Smooth muscle cell (in vitro differentiated cells): ENCODE results near the gene PHC1. TPM values are rescaled to one million over a fixed set of nuclear protein-coding genes. Genes with fewer than 3 reads are reported as not detected.

Experiments
- DNase-seq: peaks from one replicate; lab custom pipeline; 2025; ENCODE audit not compliant: unreplicated experiment; lab: John Stamatoyannopoulos, UW
- H2AFZ ChIP-seq: fragments of 200-600 bp; sonication (generic); 2 replicates; pipeline ENCODE4 v1.6.0; 2016; ENCODE audit warnings: antibody characterized with exemption, low read depth, mild to moderate bottlenecking
- H3F3A ChIP-seq: fragments of 200-600 bp; sonication (generic); 2 replicates; pipeline ENCODE4 v1.6.0; 2017; ENCODE audit warnings: antibody characterized with exemption, low read depth
- H3K27ac ChIP-seq: fragments of 200-600 bp; sonication (generic); 2 replicates; pipeline ENCODE4 v1.5.1; 2016; ENCODE audit warnings: low read depth, mild to moderate bottlenecking
- H3K27me3 ChIP-seq: fragments of 200-600 bp; sonication (generic); 2 replicates; pipeline ENCODE4 v1.6.1; 2016; ENCODE audit warnings: low read depth, mild to moderate bottlenecking
- H3K36me3 ChIP-seq: fragments of 200-600 bp; sonication (generic); 2 replicates; pipeline ENCODE4 v1.5.1; 2016; ENCODE audit warnings: low read depth
- H3K4me1 ChIP-seq: fragments of 200-600 bp; sonication (generic); 2 replicates; pipeline ENCODE4 v1.5.1; 2016; ENCODE audit warnings: low read depth
- H3K4me2 ChIP-seq: fragments of 200-600 bp; sonication (generic); 2 replicates; pipeline ENCODE4 v1.6.0; 2016; ENCODE audit warnings: mild to moderate bottlenecking
- H3K4me3 ChIP-seq: fragments of 200-600 bp; sonication (generic); 2 replicates; pipeline ENCODE4 v1.5.1; 2016; ENCODE audit warnings: mild to moderate bottlenecking
- H3K79me2 ChIP-seq: fragments of 200-600 bp; sonication (generic); 2 replicates; pipeline ENCODE4 v1.6.0; 2016; ENCODE audit warnings: low read depth, mild to moderate bottlenecking
- H3K9ac ChIP-seq: fragments of 200-600 bp; sonication (generic); 2 replicates; pipeline ENCODE4 v1.6.0; 2016; ENCODE audit warnings: low read depth
- H3K9me3 ChIP-seq: fragments of 200-600 bp; sonication (generic); replicated peaks from 2 replicates; pipeline ENCODE4 v1.5.1; 2016; ENCODE audit warnings: low read depth
- H4K20me1 ChIP-seq: fragments of 200-600 bp; sonication (generic); 2 replicates; pipeline ENCODE4 v1.6.0; 2016; ENCODE audit warnings: low read depth
- WGBS: methylation state at CpG from one replicate; pipeline ENCODE4 v1.1.7; 2016; ENCODE audit warnings: low lambda C conversion rate; 5-methylcytosine and 5-hydroxymethylcytosine counted together
- polyA plus RNA-seq: library from polyadenylated mRNA; unstranded; fragments of >200 nt; fragmentation: Nextera tagmentation; extraction: Ambion mirVana; gene quantifications from 2 replicates; pipeline ENCODE4 v1.2.1, GENCODE V29; 2016
- total RNA-seq: library from RNA; depleted of rRNA; stranded (reverse); fragments of >200 nt; gene quantifications from 2 replicates; pipeline ENCODE4 v1.2.3, GENCODE V29; 2014
- TF ChIP-seq, protein P1 (sequence below): fragments of 200-600 bp; sonication (generic); IDR thresholded peaks from 2 replicates; pipeline ENCODE4 v1.5.1; 2017; ENCODE audit warnings: borderline replicate concordance, mild to moderate bottlenecking, antibody characterized with exemption; ENCODE audit not compliant: insufficient read depth, poor library complexity, severe bottlenecking

The PHC1 gene
- total and polyA plus RNA-seq, 2 experiments from 2014 or later = 23.1 to 67.6 TPM

DNA sequence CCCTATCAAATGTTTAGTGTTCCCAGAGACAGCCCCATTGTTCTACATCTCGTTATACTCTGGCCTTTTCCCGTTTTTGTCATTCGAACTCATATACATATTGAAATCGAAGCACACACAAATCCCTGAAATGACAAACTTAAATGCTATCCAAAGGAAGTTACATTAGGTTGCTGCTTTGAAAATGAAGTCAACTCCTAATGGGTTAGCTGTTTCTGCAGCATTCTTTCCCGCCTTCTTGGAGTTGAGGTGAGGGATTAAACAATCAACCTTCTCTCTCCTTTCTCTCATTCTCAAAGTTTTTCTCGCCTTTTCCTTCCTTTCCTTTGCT is 642 bp upstream of the PHC1 start:
- Histone ChIP-seq H3F3A (peaks cover 4% of the 10 kb centered on the region), H3K4me2 (peak overlapping the region; percentile 86), H3K27ac (peak overlapping the region; percentile 92), H3K36me3 (peaks cover 3% of the 10 kb centered on the region), H3K9me3 (no peaks in the 10 kb centered on the region), H3K9ac (peak overlapping the region; percentile 88), H4K20me1 (no peaks in the 10 kb centered on the region), H3K79me2 (peaks cover 25% of the 10 kb centered on the region), H2AFZ (peak overlapping the region; percentile 77), H3K4me3 (peak overlapping the region; percentile 93), H3K27me3 (no peaks in the 10 kb centered on the region), H3K4me1 (peaks cover 29% of the 10 kb centered on the region)
- DNase-seq = no peak
- WGBS = 3% methylated on average over 6 of the region's 6 CpGs
- TF ChIP-seq, protein P1, sequence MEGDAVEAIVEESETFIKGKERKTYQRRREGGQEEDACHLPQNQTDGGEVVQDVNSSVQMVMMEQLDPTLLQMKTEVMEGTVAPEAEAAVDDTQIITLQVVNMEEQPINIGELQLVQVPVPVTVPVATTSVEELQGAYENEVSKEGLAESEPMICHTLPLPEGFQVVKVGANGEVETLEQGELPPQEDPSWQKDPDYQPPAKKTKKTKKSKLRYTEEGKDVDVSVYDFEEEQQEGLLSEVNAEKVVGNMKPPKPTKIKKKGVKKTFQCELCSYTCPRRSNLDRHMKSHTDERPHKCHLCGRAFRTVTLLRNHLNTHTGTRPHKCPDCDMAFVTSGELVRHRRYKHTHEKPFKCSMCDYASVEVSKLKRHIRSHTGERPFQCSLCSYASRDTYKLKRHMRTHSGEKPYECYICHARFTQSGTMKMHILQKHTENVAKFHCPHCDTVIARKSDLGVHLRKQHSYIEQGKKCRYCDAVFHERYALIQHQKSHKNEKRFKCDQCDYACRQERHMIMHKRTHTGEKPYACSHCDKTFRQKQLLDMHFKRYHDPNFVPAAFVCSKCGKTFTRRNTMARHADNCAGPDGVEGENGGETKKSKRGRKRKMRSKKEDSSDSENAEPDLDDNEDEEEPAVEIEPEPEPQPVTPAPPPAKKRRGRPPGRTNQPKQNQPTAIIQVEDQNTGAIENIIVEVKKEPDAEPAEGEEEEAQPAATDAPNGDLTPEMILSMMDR = no peak

DNA sequence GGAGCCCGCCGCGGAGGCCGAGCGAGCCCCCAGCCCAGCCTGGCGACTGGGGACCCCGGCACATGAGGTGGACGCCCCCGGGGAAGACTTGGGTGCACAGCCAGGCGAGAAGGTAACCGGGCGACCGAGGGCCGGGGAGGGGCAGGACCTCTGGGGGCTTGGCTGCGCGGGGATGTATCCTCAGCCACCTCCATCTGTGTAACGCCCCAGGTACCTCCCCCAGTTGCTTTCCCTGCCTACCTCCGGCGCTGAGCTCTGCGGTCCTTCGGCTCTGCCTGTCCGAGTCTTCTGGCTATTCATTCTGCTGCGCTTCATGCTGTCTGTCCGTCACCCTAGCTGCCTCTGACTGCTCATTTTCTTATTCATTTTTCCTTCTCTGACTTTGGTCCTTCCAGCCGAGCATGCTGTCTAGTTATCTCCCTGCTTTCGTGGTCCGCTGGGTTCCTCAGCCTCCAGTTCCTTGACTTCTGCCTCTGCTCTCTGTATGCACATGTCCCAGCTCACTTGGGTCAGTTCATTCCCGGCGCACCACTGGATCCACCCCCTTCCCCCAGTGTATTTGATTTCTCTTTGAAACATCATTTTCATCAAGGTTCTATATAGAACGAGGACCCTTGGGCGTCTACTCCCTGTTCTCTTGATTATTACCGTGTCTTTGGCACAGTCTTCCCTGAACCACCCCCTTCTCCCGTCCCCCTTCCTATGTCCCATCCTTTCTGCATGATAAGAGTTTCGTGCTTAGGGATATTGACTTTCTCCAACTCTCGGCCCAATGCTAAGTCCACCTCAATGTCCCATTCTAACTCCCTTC is 612 bp downstream of the PHC1 start:
- H3K36me3 ChIP-seq = peaks cover 3% of the 10 kb centered on the region
- peak overlapping the region; percentile 92 for H3K4me2 ChIP-seq
- peak; percentile 32 for DNase-seq
- H3F3A ChIP-seq = peaks cover 4% of the 10 kb centered on the region
- no peaks in the 10 kb centered on the region for H4K20me1 ChIP-seq
- H3K4me1 ChIP-seq = peaks cover 29% of the 10 kb centered on the region
- H3K9ac ChIP-seq = peak overlapping the region; percentile 53
- no peaks in the 10 kb centered on the region for H3K27me3 ChIP-seq
- H3K27ac ChIP-seq = no peak overlapping the region
- peaks cover 25% of the 10 kb centered on the region for H3K79me2 ChIP-seq
- peak overlapping the region; percentile 93 for H3K4me3 ChIP-seq
- TF ChIP-seq, protein P1 = no peak
- WGBS = 1% methylated on average over 19 of the region's 35 CpGs
- H2AFZ ChIP-seq = peak overlapping the region; percentile 94
- H3K9me3 ChIP-seq = no peaks in the 10 kb centered on the region

DNA sequence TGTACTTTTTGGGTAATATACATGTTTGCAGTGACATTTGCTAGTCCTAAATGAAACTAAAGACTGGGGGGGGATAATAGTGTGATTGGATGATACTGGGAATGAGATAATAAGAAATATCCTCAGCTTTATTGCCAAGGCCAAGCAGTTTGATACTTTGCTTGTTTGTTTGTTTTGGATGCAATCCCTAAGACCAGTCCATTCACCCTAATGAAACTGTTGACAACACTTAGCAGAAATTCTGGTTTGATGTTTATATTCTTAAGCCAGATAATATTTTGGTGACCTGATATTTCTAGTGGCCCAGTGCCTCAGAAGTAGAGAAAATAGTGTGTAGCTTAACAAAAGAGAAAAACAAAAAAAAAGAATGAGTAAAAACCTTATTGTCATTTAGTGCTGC is 1.8 kb downstream of the PHC1 start:
- Histone ChIP-seq H2AFZ (no peak overlapping the region), H3K4me1 (peaks cover 33% of the 10 kb centered on the region), H3K79me2 (peaks cover 25% of the 10 kb centered on the region), H3K4me2 (peak overlapping the region; percentile 92), H3K4me3 (peak overlapping the region; percentile 93), H3K9ac (no peak overlapping the region), H3K27me3 (no peaks in the 10 kb centered on the region), H3K9me3 (no peaks in the 10 kb centered on the region), H3K36me3 (peaks cover 6% of the 10 kb centered on the region), H3K27ac (no peak overlapping the region), H4K20me1 (no peaks in the 10 kb centered on the region), H3F3A (peaks cover 4% of the 10 kb centered on the region)
- DNase-seq = no peak
- TF ChIP-seq, protein P1 = no peak

DNA sequence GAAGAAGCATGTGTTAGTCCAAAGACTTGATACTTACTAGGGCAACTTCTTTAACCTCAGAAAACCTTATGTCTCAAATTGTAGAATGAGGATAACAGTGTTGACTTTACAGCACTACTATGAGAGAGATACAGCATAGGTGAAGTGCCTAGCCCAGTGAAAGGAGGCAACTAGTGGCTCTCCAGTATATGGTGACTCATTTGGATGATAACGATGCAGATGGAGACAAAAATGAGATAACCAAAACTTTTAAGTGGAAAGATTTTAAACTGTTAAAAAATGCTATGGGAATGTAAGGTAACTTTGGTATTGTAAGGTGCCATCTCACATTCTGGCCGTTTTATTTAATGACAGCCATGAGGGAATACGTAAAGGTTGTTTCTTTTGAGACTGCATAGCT is 2.7 kb downstream of the PHC1 start:
- H3F3A ChIP-seq = peaks cover 4% of the 10 kb centered on the region
- 72% methylated on average over 3 of the region's 3 CpGs for WGBS
- no peak overlapping the region for H3K4me2 ChIP-seq
- no peak overlapping the region for H2AFZ ChIP-seq
- H3K4me1 ChIP-seq = peaks cover 27% of the 10 kb centered on the region
- peaks cover 6% of the 10 kb centered on the region for H3K36me3 ChIP-seq
- H4K20me1 ChIP-seq = no peaks in the 10 kb centered on the region
- H3K27ac ChIP-seq = no peak overlapping the region
- no peak overlapping the region for H3K4me3 ChIP-seq
- TF ChIP-seq, protein P1 = no peak
- H3K9ac ChIP-seq = no peak overlapping the region
- no peaks in the 10 kb centered on the region for H3K27me3 ChIP-seq
- no peaks in the 10 kb centered on the region for H3K9me3 ChIP-seq
- peaks cover 25% of the 10 kb centered on the region for H3K79me2 ChIP-seq
- no peak for DNase-seq
